ENCODE results near the gene PEA15. TPM values are rescaled to one million over a fixed set of nuclear protein-coding genes. Genes with fewer than 3 reads are reported as not detected.
A peak's percentile ranks its signal among the peaks of the same experiment; 100 is the strongest.

PEA15 gene
- total and polyA plus RNA-seq, 2 of the 8 experiments (the other 6 are each of a cell fraction or from before 2014, with no cell fraction given), result 71.3 to 75.1 TPM

DNA sequence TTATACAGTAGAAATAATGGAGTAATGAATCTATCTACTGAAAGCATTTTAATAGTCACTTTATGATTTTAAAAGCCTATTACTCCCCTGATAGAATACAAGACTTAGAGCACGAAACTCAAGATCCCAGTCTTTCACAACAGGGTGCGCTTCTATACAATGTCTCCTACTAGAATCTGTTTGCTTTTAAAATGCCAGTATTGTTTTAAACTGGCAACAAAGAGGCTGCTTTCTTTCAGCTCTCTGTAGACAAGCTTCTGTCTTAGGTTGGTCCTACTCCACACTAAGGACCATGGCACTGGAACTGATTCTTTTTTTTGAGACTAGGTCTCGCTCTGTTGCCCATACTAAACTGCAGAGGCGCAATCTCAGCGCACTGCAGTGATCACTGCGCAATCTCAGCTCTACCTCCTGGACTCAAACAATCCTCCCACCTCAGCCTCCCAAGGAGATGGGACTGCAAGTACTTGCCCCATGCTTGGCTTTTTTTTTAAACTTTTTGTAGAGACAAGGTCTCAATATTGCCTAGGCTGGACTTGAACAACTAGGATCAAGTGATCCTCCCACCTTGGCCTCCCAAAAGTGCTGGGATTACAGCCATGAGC lies 52.3 kb downstream of the PEA15 start:
- H2BK120ac ChIP-seq (replicated peaks; ENCODE audit: low read depth, low read length), result no peak overlapping the region
- 87% methylated on average over 6 of the region's 6 CpGs; no CpG with 5 or more reads in 1 of the 2 experiments for WGBS, 2 experiments (ENCODE audit: extremely low coverage in 1 of 2, insufficient coverage in 1 of 2, insufficient read length in 1 of 2, insufficient replicate concordance in 2 of 2, low coverage in 1 of 2, low lambda C conversion rate in 2 of 2, missing lambda C conversion rate in 1 of 2)
- no peak overlapping the region for H3K4ac ChIP-seq (replicated peaks; ENCODE audit: insufficient read length, low read depth, low read length)
- no peaks in the 10 kb centered on the region for H3K27me3 ChIP-seq (replicated peaks in 1 of 4; ENCODE audit: control insufficient read depth in 3 of 4, extremely low read depth in 1 of 4, insufficient read depth in 3 of 4, low read length in 3 of 4)
- no peak overlapping the region for H4K5ac ChIP-seq (ENCODE audit: insufficient read length, low read depth, low read length)
- no peak overlapping the region for H2BK20ac ChIP-seq (ENCODE audit: low read length)
- no peak overlapping the region; the same call in 1 of the 2 replicates for H2AK5ac ChIP-seq (ENCODE audit: low read depth, low read length)
- 0 out of 2 replicates have a peak, but pooled peaks cover 2% of the 10 kb centered on the region for H3K23me2 ChIP-seq (ENCODE audit: low read depth, low read length)
- H3K14ac ChIP-seq (ENCODE audit: insufficient read length), result no peak overlapping the region
- H3K27ac ChIP-seq (ENCODE audit: low read depth, low read length), result no peak overlapping the region
- H3K36me3 ChIP-seq (ENCODE audit: control insufficient read depth in 2 of 4, insufficient read depth in 4 of 4, low read length in 3 of 4), result peaks cover 0 to 4% (median 0%) of the 10 kb centered on the region in 4 experiments; a peak in 2 of 8 replicates
- POLR2A ChIA-PET (ENCODE audit: partially characterized antibody), result interaction anchor here (0.6 to 1.7 kb wide), 8 partner anchors 13 to 106 kb away, joined by 3 to 8 read pairs (median 4); partner anchors contain the start of gene PEX19
- no peaks in the 10 kb centered on the region for H3K9me3 ChIP-seq (ENCODE audit: insufficient read depth in 2 of 2, low read depth in 1 of 2, low read length in 1 of 2)
- no peak overlapping the region for H3K18ac ChIP-seq (ENCODE audit: extremely low read depth, low read length)
- no peak for DNase-seq (ENCODE audit: low read depth in 1 of 2, low spot score in 2 of 2)
- no peak overlapping the region for H3K4me3 ChIP-seq (ENCODE audit: extremely low read depth in 1 of 4, insufficient read depth in 2 of 4, low read depth in 3 of 4, low read length in 4 of 4)
- H3K23ac ChIP-seq (ENCODE audit: insufficient read length), result no peak overlapping the region
- no peak overlapping the region; a peak in 1 of 7 replicates for H3K9ac ChIP-seq (replicated peaks in 1 of 4; ENCODE audit: extremely low read depth in 1 of 4, low read depth in 3 of 4, low read length in 3 of 4)
- H2BK15ac ChIP-seq (ENCODE audit: low read length), result no peak overlapping the region
- H2BK12ac ChIP-seq (ENCODE audit: low read depth, low read length), result no peak overlapping the region
- H2BK5ac ChIP-seq (ENCODE audit: low read depth, low read length), result no peak overlapping the region
- H4K8ac ChIP-seq (ENCODE audit: extremely low read depth, insufficient read depth, low read length), result no peak overlapping the region
- H3K4me1 ChIP-seq (replicated peaks in 1 of 4; ENCODE audit: control insufficient read depth in 3 of 4, insufficient read depth in 4 of 4, low read length in 3 of 4), result peaks cover 2 to 13% (median 4%) of the 10 kb centered on the region in 4 experiments; a peak in 6 of 7 replicates
- no peak overlapping the region for H3K56ac ChIP-seq (replicated peaks; ENCODE audit: insufficient read length, low read depth, low read length)
- no peaks in the 10 kb centered on the region; the same call in 1 of the 2 replicates for H3K79me1 ChIP-seq (ENCODE audit: low read depth, low read length)
- H2AFZ ChIP-seq (ENCODE audit: low read length), result no peak overlapping the region
- H3K79me2 ChIP-seq (ENCODE audit: control insufficient read depth in 1 of 2, insufficient read depth in 2 of 2, low read length in 2 of 2), result peaks cover 5 to 79% of the 10 kb centered on the region in 2 experiments; a peak in 3 of 4 replicates
- no peak for FAIRE-seq
- H4K91ac ChIP-seq (replicated peaks; ENCODE audit: insufficient read length, low read length), result no peak overlapping the region
- no peaks in the 10 kb centered on the region for H4K20me1 ChIP-seq (replicated peaks in 1 of 2; ENCODE audit: control insufficient read depth in 1 of 2, insufficient read depth in 2 of 2, low read length in 2 of 2)
- peak overlapping the region in 1 of 2 experiments; percentile 49; a peak in 2 of 4 replicates for H3K4me2 ChIP-seq (ENCODE audit: insufficient read depth in 1 of 2, low read depth in 2 of 2, low read length in 2 of 2)
- CTCF ChIA-PET (ENCODE audit: partially characterized antibody), result interaction anchor here (0.7 to 2.1 kb wide), 8 partner anchors 33 to 185 kb away, joined by 3 to 11 read pairs (median 3); no protein-coding TSS in a partner anchor
- no peak for TF ChIP-seq JUND (IDR thresholded peaks at IDR 0.05; ENCODE audit: low read length)
- TF ChIP-seq SP4 (IDR thresholded peaks at IDR 0.05; ENCODE audit: low read length), result no peak
- no peak for TF ChIP-seq BRCA1 (IDR thresholded peaks at IDR 0.05; ENCODE audit: low read depth, low read length)
- no peak for TF ChIP-seq CHD2 (IDR thresholded peaks at IDR 0.05; ENCODE audit: low read length)
- TF ChIP-seq SIRT6 (IDR thresholded peaks at IDR 0.05; ENCODE audit: low read length), result no peak
- TF ChIP-seq, protein P1, sequence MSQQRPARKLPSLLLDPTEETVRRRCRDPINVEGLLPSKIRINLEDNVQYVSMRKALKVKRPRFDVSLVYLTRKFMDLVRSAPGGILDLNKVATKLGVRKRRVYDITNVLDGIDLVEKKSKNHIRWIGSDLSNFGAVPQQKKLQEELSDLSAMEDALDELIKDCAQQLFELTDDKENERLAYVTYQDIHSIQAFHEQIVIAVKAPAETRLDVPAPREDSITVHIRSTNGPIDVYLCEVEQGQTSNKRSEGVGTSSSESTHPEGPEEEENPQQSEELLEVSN (IDR thresholded peaks at IDR 0.05), result no peak
